Mesendoderm (in vitro differentiated cells): Measurements from ENCODE around the gene FNIP1.

Experiments
- DNase-seq: peaks from one replicate; pipeline ENCODE4 v3.0.0; 2013
- H2AK5ac ChIP-seq: 2 replicates; pipeline ENCODE4 v1.6.1; 2013; ENCODE audit warnings: low read length, inconsistent platforms
- H2BK120ac ChIP-seq: 2 replicates; pipeline ENCODE4 v1.6.1; 2013; ENCODE audit warnings: low read depth, mild to moderate bottlenecking, low read length, moderate library complexity, mixed read lengths
- H2BK15ac ChIP-seq: replicated peaks from 2 replicates; pipeline ENCODE4 v1.6.1; 2013; ENCODE audit warnings: low read depth, mild to moderate bottlenecking, moderate library complexity
- H2BK5ac ChIP-seq: 2 replicates; pipeline ENCODE4 v1.6.1; 2013; ENCODE audit warnings: low read length, inconsistent platforms
- H3K18ac ChIP-seq: 2 replicates; pipeline ENCODE4 v1.6.1; 2013; ENCODE audit warnings: mild to moderate bottlenecking, low read length, mixed read lengths
- H3K23ac ChIP-seq: one replicate; pipeline ENCODE4 v1.6.1; 2013; ENCODE audit warnings: low read length
- H3K27ac ChIP-seq: 2 replicates; pipeline ENCODE4 v1.5.1; 2013; ENCODE audit warnings: low read depth, mild to moderate bottlenecking, inconsistent platforms, low read length, moderate library complexity
- H3K27me3 ChIP-seq: 2 replicates; pipeline ENCODE4 v1.6.1; 2013; ENCODE audit warnings: low read length, control low read depth, mild to moderate bottlenecking, inconsistent platforms; ENCODE audit not compliant: insufficient read depth, poor library complexity
- H3K36me3 ChIP-seq: 2 replicates; pipeline ENCODE4 v1.6.1; 2013; ENCODE audit warnings: low read length, inconsistent platforms; ENCODE audit not compliant: control insufficient read depth, insufficient read depth
- H3K4ac ChIP-seq: one replicate; pipeline ENCODE4 v1.6.1; 2013; ENCODE audit warnings: low read depth, mild to moderate bottlenecking, low read length, moderate library complexity
- H3K4me1 ChIP-seq: 2 replicates; pipeline ENCODE4 v1.6.1; 2013; ENCODE audit warnings: low read depth, low read length, inconsistent platforms; ENCODE audit not compliant: control insufficient read depth
- H3K4me2 ChIP-seq: 2 replicates; pipeline ENCODE4 v1.6.1; 2013; ENCODE audit warnings: low read length
- H3K4me3 ChIP-seq: 2 replicates; pipeline ENCODE4 v1.5.1; 2013; ENCODE audit warnings: mild to moderate bottlenecking, low read length
- H3K56ac ChIP-seq: one replicate; pipeline ENCODE4 v1.6.1; 2013; ENCODE audit warnings: low read length
- H3K79me1 ChIP-seq: 2 replicates; pipeline ENCODE4 v1.6.1; 2013; ENCODE audit warnings: low read length, inconsistent platforms
- H3K79me2 ChIP-seq: 2 replicates; pipeline ENCODE4 v1.6.1; 2013; ENCODE audit warnings: mild to moderate bottlenecking, low read length; ENCODE audit not compliant: control insufficient read depth, insufficient read depth
- H3K9ac ChIP-seq: 2 replicates; pipeline ENCODE4 v1.6.1; 2013; ENCODE audit warnings: low read length, inconsistent platforms
- H4K5ac ChIP-seq: one replicate; pipeline ENCODE4 v1.6.1; 2013; ENCODE audit warnings: low read length
- H4K8ac ChIP-seq: one replicate; pipeline ENCODE4 v1.6.1; 2013; ENCODE audit warnings: low read depth, mild to moderate bottlenecking, control low read depth, low read length, moderate library complexity
- WGBS: extraction: QIAGEN DNeasy Blood & Tissue Kit; methylation state at CpG from one replicate; pipeline ENCODE4 v1.1.7; 2013; ENCODE audit warnings: low lambda C conversion rate, missing lambda C conversion rate; ENCODE audit not compliant: insufficient coverage; ENCODE audit errors: extremely low coverage; 5-methylcytosine and 5-hydroxymethylcytosine counted together

Gene FNIP1

DNA sequence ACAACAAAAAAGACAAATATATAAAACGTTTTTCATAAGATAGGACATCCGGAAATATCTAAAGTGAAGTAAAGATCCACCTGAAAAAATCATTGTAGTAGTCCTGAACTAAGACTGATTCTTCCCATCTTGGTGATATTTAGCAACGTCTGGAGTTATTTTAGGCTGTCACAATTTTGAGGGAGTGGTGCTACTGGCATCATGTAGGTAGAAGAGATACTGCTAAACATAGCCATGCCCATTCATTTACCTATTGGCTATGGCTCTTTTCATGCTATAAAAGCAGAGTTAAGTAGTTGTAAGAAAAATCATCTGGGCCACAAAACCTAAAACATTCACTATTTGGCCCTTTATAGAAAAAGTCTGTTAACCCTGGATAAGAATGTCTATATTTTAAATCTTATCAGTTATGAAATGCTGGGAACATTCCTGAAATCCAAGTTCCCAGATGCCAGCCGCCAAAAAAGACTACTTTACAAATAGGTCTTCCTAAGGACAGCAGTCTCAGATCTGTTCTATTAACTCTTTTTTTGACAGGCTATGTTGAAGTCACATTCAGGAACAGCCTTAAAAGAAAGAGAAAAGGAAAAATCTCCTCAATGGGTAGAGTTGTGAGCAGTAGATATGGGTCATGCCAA is 188.8 kb downstream of the FNIP1 start:
- Histone ChIP-seq H3K4me2 (no peak overlapping the region), H3K4ac (no peak overlapping the region), H3K56ac (no peak overlapping the region), H3K18ac (no peak overlapping the region), H2BK120ac (no peak overlapping the region), H3K4me1 (no peaks in the 10 kb centered on the region), H3K23ac (no peak overlapping the region), H4K5ac (no peak overlapping the region), H3K36me3 (no peaks in the 10 kb centered on the region), H3K27me3 (no peaks in the 10 kb centered on the region), H2BK15ac (no peak overlapping the region), H3K4me3 (no peak overlapping the region), H3K79me2 (peaks cover 27% of the 10 kb centered on the region), H4K8ac (no peak overlapping the region), H3K9ac (no peak overlapping the region), H2AK5ac (no peak overlapping the region), H2BK5ac (no peak overlapping the region), H3K27ac (no peak overlapping the region), H3K79me1 (peaks cover 17% of the 10 kb centered on the region)
- DNase-seq = no peak
- WGBS = no CpG with 5 or more reads among the region's 4 CpGs

GRCh38 chr5:131607418-131607817 is 189.4 kb downstream of the FNIP1 start:
- H3K9ac ChIP-seq = no peak overlapping the region
- H3K4me1 ChIP-seq = no peaks in the 10 kb centered on the region
- no CpG with 5 or more reads among the region's 4 CpGs for WGBS
- no peak overlapping the region for H3K4ac ChIP-seq
- H4K5ac ChIP-seq = no peak overlapping the region
- H3K56ac ChIP-seq = no peak overlapping the region
- peaks cover 17% of the 10 kb centered on the region for H3K79me1 ChIP-seq
- no peak overlapping the region for H2BK120ac ChIP-seq
- H3K27me3 ChIP-seq = no peaks in the 10 kb centered on the region
- H4K8ac ChIP-seq = no peak overlapping the region
- no peak overlapping the region for H2BK15ac ChIP-seq
- no peak overlapping the region for H2BK5ac ChIP-seq
- no peak overlapping the region for H3K4me2 ChIP-seq
- no peak overlapping the region for H3K27ac ChIP-seq
- no peak overlapping the region for H2AK5ac ChIP-seq
- H3K36me3 ChIP-seq = no peaks in the 10 kb centered on the region
- no peak for DNase-seq
- H3K18ac ChIP-seq = no peak overlapping the region
- no peak overlapping the region for H3K23ac ChIP-seq
- no peak overlapping the region for H3K4me3 ChIP-seq
- H3K79me2 ChIP-seq = peaks cover 27% of the 10 kb centered on the region

DNA sequence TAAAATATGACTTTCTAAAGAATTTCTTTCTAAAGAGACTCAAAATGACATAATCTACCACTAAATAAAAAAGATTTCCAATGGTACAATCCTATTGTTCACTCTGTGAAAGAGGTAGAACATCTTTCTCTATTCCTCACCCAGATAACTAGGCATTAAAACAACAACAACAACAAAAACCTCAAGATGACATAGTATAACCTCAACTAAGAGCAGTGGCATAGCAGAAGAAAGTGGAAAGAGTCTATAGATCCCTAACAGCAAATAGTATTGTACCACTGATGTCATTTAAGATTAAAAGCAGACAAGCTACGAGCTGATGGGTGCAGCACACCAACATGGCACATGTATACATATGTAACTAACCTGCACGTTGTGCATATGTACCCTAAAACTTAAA is 191.7 kb downstream of the FNIP1 start:
- Histone ChIP-seq H2AK5ac (no peak overlapping the region), H3K23ac (no peak overlapping the region), H3K36me3 (no peaks in the 10 kb centered on the region), H2BK15ac (no peak overlapping the region), H2BK120ac (no peak overlapping the region), H3K79me1 (peaks cover 12% of the 10 kb centered on the region), H3K79me2 (peaks cover 19% of the 10 kb centered on the region), H3K27ac (no peak overlapping the region), H4K5ac (no peak overlapping the region), H3K4ac (no peak overlapping the region), H3K9ac (no peak overlapping the region), H4K8ac (no peak overlapping the region), H3K4me3 (no peak overlapping the region), H3K56ac (no peak overlapping the region), H3K4me2 (no peak overlapping the region), H2BK5ac (no peak overlapping the region), H3K4me1 (no peaks in the 10 kb centered on the region), H3K27me3 (no peaks in the 10 kb centered on the region), H3K18ac (no peak overlapping the region)
- no peak for DNase-seq
- no CpG with 5 or more reads among the region's 2 CpGs for WGBS

DNA sequence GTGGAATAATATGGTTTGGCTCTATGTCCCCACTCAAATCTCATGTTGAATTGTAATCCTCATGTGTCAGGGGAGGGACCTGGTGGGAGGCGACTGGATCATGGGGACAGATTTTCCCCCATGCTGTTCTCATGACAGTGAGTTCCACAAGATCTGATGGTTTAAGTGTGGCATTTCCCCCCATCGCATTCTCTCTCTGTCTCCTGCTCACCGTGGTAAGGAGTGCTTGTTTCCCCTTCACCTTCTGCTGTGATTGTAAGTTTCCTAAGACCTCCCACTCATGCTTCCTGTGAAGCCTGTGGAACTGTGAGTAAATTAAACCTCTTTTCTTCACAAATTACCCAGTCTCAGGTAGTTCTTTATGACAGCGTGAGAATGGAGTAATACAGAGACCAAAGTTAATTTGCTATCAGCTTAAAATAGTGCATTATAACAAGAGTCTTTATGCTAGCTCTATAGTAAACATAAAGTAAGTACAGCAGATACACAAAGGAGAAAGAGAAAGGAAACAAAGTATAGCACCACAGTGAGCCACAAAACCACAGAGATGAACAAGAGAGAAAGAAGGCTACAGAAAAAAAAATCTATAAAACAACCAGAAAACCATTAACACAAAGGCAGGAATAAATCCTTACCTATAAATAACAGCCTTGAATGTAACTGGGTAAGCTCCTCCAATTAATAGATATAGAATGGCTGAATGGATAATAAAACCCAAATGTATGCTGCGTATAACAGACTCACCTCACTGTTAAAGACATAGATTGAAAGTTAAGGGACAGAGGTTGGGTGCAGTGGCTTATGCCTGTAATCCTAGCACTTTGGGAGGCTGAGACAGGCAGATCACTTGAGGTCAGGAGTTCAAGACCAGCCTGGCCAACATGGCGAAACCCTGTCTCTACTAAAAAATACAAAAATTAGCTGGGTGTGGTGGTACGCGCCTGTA is 201.5 kb downstream of the FNIP1 start:
- H4K5ac ChIP-seq = no peak overlapping the region
- H3K56ac ChIP-seq = no peak overlapping the region
- no peaks in the 10 kb centered on the region for H3K4me1 ChIP-seq
- H3K9ac ChIP-seq = no peak overlapping the region
- H2AK5ac ChIP-seq = no peak overlapping the region
- peaks cover 2% of the 10 kb centered on the region for H3K79me1 ChIP-seq
- H4K8ac ChIP-seq = no peak overlapping the region
- H3K36me3 ChIP-seq = no peaks in the 10 kb centered on the region
- no peak overlapping the region for H3K18ac ChIP-seq
- H3K27me3 ChIP-seq = no peaks in the 10 kb centered on the region
- no peak overlapping the region for H3K4me2 ChIP-seq
- H2BK120ac ChIP-seq = no peak overlapping the region
- no peak overlapping the region for H2BK15ac ChIP-seq
- H3K27ac ChIP-seq = no peak overlapping the region
- WGBS = no CpG with 5 or more reads among the region's 8 CpGs
- DNase-seq = no peak
- H3K79me2 ChIP-seq = no peaks in the 10 kb centered on the region
- H3K4ac ChIP-seq = no peak overlapping the region
- H3K23ac ChIP-seq = no peak overlapping the region
- no peak overlapping the region for H3K4me3 ChIP-seq
- H2BK5ac ChIP-seq = no peak overlapping the region

- H3K79me2 ChIP-seq = no peaks in the 10 kb centered on the region
- H3K4ac ChIP-seq = no peak overlapping the region
- no peak overlapping the region for H3K4me2 ChIP-seq
- no peak overlapping the region for H3K9ac ChIP-seq
- H3K56ac ChIP-seq = no peak overlapping the region
- peaks cover 2% of the 10 kb centered on the region for H3K79me1 ChIP-seq
- no peak overlapping the region for H2BK15ac ChIP-seq
- no peak overlapping the region for H4K5ac ChIP-seq
- H2BK120ac ChIP-seq = no peak overlapping the region
- H3K27ac ChIP-seq = no peak overlapping the region
- no peak for DNase-seq
- no peak overlapping the region for H2AK5ac ChIP-seq
- no peak overlapping the region for H3K23ac ChIP-seq
- H3K18ac ChIP-seq = no peak overlapping the region
- no CpG with 5 or more reads among the region's 2 CpGs for WGBS
- H3K4me1 ChIP-seq = no peaks in the 10 kb centered on the region
- no peaks in the 10 kb centered on the region for H3K27me3 ChIP-seq
- H4K8ac ChIP-seq = no peak overlapping the region
- no peaks in the 10 kb centered on the region for H3K36me3 ChIP-seq
- no peak overlapping the region for H3K4me3 ChIP-seq
- no peak overlapping the region for H2BK5ac ChIP-seq
Measured at GRCh38 chr5:131593921-131594320, 202.9 kb downstream of the FNIP1 start.
